Caki2 (cell line): ENCODE measurements around the gene CGNL1. TPM values are rescaled to one million over a fixed set of nuclear protein-coding genes. Genes with fewer than 3 reads are reported as not detected.

Experiments used
- DNase-seq: peaks from one replicate; pipeline ENCODE4 v3.0.0-alpha.2; 2015; ENCODE audit warnings: low read depth
- in situ Hi-C: cut with HindIII; loops from 2 replicates; pipeline ENCODE4 v1.10.0; 2016; ENCODE audit warnings: low sequenced_read_pairs, low pct_unique_long_range_greater_than_20kb, mixed read lengths
- total RNA-seq: library from RNA; depleted of rRNA; stranded (reverse); fragments of >200 nt; shearing (Covaris generic); gene quantifications from 2 replicates; pipeline ENCODE4 v1.2.3, GENCODE V29; 2014; ENCODE audit warnings: low replicate concordance

CGNL1 gene
- total RNA-seq, 1 experiment from 2014 or later, result 0.84 TPM

GRCh38 chr15:57525581-57525980, 149.3 kb downstream of the CGNL1 start:
- in situ Hi-C loops, result no loop called here
- DNase-seq, result no peak

- DNase-seq, result no peak
- in situ Hi-C loops, result no loop called here
Measured at GRCh38 chr15:57526076-57526475, 149.8 kb downstream of the CGNL1 start.

- DNase-seq, result no peak
- in situ Hi-C loops, result no loop called here
Measured at GRCh38 chr15:57526615-57527014, 150.3 kb downstream of the CGNL1 start.

- in situ Hi-C loops, result no loop called here
- peak; percentile 61 for DNase-seq
Measured at GRCh38 chr15:57527382-57528091, 151.2 kb downstream of the CGNL1 start.

- no peak for DNase-seq
- in situ Hi-C loops, result no loop called here
Measured at GRCh38 chr15:57528940-57529565, 152.7 kb downstream of the CGNL1 start.

- in situ Hi-C loops, result no loop called here
- DNase-seq, result no peak
Measured at GRCh38 chr15:57529748-57530147, 153.4 kb downstream of the CGNL1 start.

GRCh38 chr15:57532731-57533447, 156.6 kb downstream of the CGNL1 start:
- in situ Hi-C loops, result no loop called here
- DNase-seq, result no peak

GRCh38 chr15:57533448-57533799, 157.1 kb downstream of the CGNL1 start:
- in situ Hi-C loops, result no loop called here
- no peak for DNase-seq

- DNase-seq, result no peak
- in situ Hi-C loops, result no loop called here
Measured at GRCh38 chr15:57534281-57534680, 158.0 kb downstream of the CGNL1 start.

- DNase-seq, result peak; percentile 11
- in situ Hi-C loops, result no loop called here
Measured at GRCh38 chr15:57537072-57537471, 160.8 kb downstream of the CGNL1 start.

- in situ Hi-C loops, result no loop called here
- DNase-seq, result no peak
Measured at GRCh38 chr15:57537488-57538264, 161.4 kb downstream of the CGNL1 start.

GRCh38 chr15:57538265-57538529, 161.9 kb downstream of the CGNL1 start:
- no peak for DNase-seq
- in situ Hi-C loops, result no loop called here

GRCh38 chr15:57538821-57539220, 162.5 kb downstream of the CGNL1 start:
- in situ Hi-C loops, result no loop called here
- no peak for DNase-seq

GRCh38 chr15:57540211-57540610, 163.9 kb downstream of the CGNL1 start:
- in situ Hi-C loops, result no loop called here
- no peak for DNase-seq

- DNase-seq, result no peak
- in situ Hi-C loops, result no loop called here
Measured at GRCh38 chr15:57540736-57541135, 164.4 kb downstream of the CGNL1 start.

GRCh38 chr15:57541271-57541670, 165.0 kb downstream of the CGNL1 start:
- in situ Hi-C loops, result no loop called here
- no peak for DNase-seq

- in situ Hi-C loops, result no loop called here
- peak; percentile 44 for DNase-seq
Measured at GRCh38 chr15:57541805-57542504, 165.7 kb downstream of the CGNL1 start.

- in situ Hi-C loops, result no loop called here
- no peak for DNase-seq
Measured at GRCh38 chr15:57542505-57542817, 166.2 kb downstream of the CGNL1 start.
